Astrocyte of the cerebellum (primary cell): ENCODE data around the gene TLR8.

ENCODE experiments used
- DNase-seq: peaks from one replicate; pipeline ENCODE4 v3.0.0-alpha.2; 2011; ENCODE audit warnings: low read depth
- H3K4me3 ChIP-seq: 2 replicates; pipeline ENCODE4 v1.5.1; 2011; ENCODE audit warnings: mild to moderate bottlenecking, low read depth, low read length, moderate library complexity
- CTCF ChIP-seq: IDR thresholded peaks from 2 replicates; pipeline ENCODE4 v1.5.1; 2012; ENCODE audit warnings: low read length, low read depth, moderate library complexity, mild to moderate bottlenecking; ENCODE audit errors: missing control alignments
- in situ Hi-C: cut with HindIII; loops from 2 replicates; pipeline ENCODE4 v1.10.0; 2017; ENCODE audit warnings: low sequenced_read_pairs

Gene TLR8

GRCh38 chrX:12919620-12920019 lies 13.2 kb downstream of the TLR8 start:
- in situ Hi-C loops: no loop called here
- H3K4me3 ChIP-seq: no peak overlapping the region
- DNase-seq: no peak
- TF ChIP-seq CTCF: no peak

- DNase-seq: no peak
- H3K4me3 ChIP-seq: no peak overlapping the region
- in situ Hi-C loops: no loop called here
- no peak for TF ChIP-seq CTCF
These were observed 14.6 kb downstream of the TLR8 start for GRCh38 chrX:12920990-12921389.

- in situ Hi-C loops: no loop called here
These were observed 15.6 kb downstream of the TLR8 start for GRCh38 chrX:12921886-12922598.

GRCh38 chrX:12922599-12922919 lies 16.1 kb downstream of the TLR8 start:
- in situ Hi-C loops: no loop called here
- no peak overlapping the region for H3K4me3 ChIP-seq
- DNase-seq: no peak
- no peak for TF ChIP-seq CTCF

More at GRCh38 chrX:12921886-12922598, 15.6 kb downstream of the TLR8 start:
- TF ChIP-seq CTCF: no peak
- H3K4me3 ChIP-seq: no peak overlapping the region
- no peak for DNase-seq

- no peak overlapping the region for H3K4me3 ChIP-seq
- DNase-seq: no peak
- TF ChIP-seq CTCF: no peak
- in situ Hi-C loops: no loop called here
These were observed 23.3 kb downstream of the TLR8 start for GRCh38 chrX:12929701-12930100.

- no peak for TF ChIP-seq CTCF
- DNase-seq: no peak
- in situ Hi-C loops: no loop called here
- no peak overlapping the region for H3K4me3 ChIP-seq
These were observed 23.7 kb downstream of the TLR8 start for GRCh38 chrX:12930150-12930549.
